Endothelial cell (in vitro differentiated cells): ENCODE results near the gene LRP1B. TPM values are rescaled to one million over a fixed set of nuclear protein-coding genes. Genes with fewer than 3 reads are reported as not detected.

ENCODE experiments used
- DNase-seq: peaks from one replicate; pipeline ENCODE4 v3.0.0; 2021; ENCODE audit warnings: low spot score
- H3K27ac Mint-ChIP-seq: one replicate; pipeline ENCODE4 v1.8.0; 2021; ENCODE audit warnings: mixed read lengths, inconsistent platforms; ENCODE audit not compliant: unreplicated experiment
- H3K27me3 Mint-ChIP-seq: one replicate; pipeline ENCODE4 v1.8.0; 2021; ENCODE audit warnings: mild to moderate bottlenecking, moderate library complexity, mixed read lengths, inconsistent platforms; ENCODE audit not compliant: unreplicated experiment
- H3K36me3 Mint-ChIP-seq: one replicate; pipeline ENCODE4 v1.8.0; 2021; ENCODE audit warnings: mild to moderate bottlenecking, low read depth, mixed read lengths, inconsistent platforms; ENCODE audit not compliant: unreplicated experiment
- H3K4me1 Mint-ChIP-seq: one replicate; pipeline ENCODE4 v1.8.0; 2021; ENCODE audit warnings: mild to moderate bottlenecking, mixed read lengths, inconsistent platforms; ENCODE audit not compliant: unreplicated experiment
- H3K4me3 Mint-ChIP-seq: one replicate; pipeline ENCODE4 v1.8.0; 2021; ENCODE audit warnings: mild to moderate bottlenecking, mixed read lengths, inconsistent platforms; ENCODE audit not compliant: unreplicated experiment
- H3K9me3 Mint-ChIP-seq: one replicate; pipeline ENCODE4 v1.8.0; 2021; ENCODE audit warnings: mixed read lengths, inconsistent platforms; ENCODE audit not compliant: unreplicated experiment
- total RNA-seq: library from RNA; stranded (reverse); fragmentation: NEBNext Ultra II Directional; extraction: Animal tissue kit (Norgen Biotek cat#: 25700); gene quantifications from one replicate; pipeline ENCODE4 v1.2.1, GENCODE V29; 2021; ENCODE audit not compliant: unreplicated experiment
- TF ChIP-seq, protein P1 (sequence below): fragments of 200-600 bp; sonication (generic); IDR thresholded peaks from one replicate; pipeline ENCODE4 v1.5.0; 2021; ENCODE audit warnings: antibody characterized with exemption; ENCODE audit not compliant: unreplicated experiment

Gene LRP1B
- total RNA-seq, 1 donor from 2014 or later, result 1.4 TPM

DNA sequence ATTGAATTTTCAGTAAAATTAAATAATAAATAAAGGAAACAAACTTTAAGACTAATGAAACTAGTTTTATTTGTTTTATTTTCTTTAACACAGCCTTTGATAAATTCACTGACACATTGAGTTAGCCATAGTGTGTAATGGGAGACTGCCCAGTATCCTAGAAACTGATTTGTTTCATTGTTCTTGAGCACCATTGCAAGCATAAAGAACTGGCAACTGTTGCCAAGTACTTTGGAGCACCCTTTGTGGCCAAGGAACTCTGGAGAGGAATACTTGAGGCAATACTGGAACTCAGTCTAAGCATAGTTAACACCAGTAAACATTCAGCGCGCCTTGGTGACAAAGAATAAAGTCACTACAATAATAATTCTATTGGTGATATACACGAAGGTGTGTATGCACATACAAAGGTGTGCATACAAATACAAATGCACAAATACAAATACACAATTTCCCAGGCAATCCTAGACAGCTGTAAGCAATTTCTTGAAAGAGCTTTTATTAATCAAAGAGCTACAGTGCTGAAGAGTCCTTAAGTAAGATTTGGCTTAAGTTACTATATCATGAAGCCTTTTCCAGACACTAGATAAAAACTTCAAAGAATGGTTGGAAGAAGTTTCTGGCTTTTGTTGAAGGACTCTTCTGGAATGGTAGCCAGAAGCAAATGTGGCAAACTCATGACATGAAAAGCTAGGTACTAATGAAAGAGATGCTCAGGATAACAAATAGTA lies 1371.2 kb downstream of the LRP1B start:
- H3K4me1 Mint-ChIP-seq, result no peaks in the 10 kb centered on the region

DNA sequence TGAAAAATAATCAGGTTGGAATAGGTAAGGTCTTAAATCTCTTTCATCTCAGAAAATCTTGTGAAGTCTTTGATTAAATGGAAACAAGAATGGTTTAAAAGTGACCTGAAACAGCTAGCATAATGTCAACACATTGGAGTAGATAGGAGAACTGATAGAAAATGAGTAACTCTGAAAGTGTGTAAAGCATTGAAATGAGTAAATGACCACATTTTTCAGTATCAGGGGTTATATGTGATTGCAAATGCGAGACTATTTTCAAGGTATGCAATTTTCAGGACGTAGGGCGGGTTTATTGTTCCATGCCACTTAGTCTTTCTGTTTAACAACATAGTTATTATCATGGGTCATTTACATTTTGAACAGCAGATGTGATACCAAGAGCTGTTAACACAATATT lies 1383.2 kb downstream of the LRP1B start:
- Mint-ChIP-seq H3K4me3 (no peak overlapping the region), H3K27ac (no peak overlapping the region), H3K4me1 (no peaks in the 10 kb centered on the region), H3K27me3 (no peaks in the 10 kb centered on the region), H3K9me3 (no peaks in the 10 kb centered on the region), H3K36me3 (no peaks in the 10 kb centered on the region)
- DNase-seq, result no peak
- TF ChIP-seq, protein P1, sequence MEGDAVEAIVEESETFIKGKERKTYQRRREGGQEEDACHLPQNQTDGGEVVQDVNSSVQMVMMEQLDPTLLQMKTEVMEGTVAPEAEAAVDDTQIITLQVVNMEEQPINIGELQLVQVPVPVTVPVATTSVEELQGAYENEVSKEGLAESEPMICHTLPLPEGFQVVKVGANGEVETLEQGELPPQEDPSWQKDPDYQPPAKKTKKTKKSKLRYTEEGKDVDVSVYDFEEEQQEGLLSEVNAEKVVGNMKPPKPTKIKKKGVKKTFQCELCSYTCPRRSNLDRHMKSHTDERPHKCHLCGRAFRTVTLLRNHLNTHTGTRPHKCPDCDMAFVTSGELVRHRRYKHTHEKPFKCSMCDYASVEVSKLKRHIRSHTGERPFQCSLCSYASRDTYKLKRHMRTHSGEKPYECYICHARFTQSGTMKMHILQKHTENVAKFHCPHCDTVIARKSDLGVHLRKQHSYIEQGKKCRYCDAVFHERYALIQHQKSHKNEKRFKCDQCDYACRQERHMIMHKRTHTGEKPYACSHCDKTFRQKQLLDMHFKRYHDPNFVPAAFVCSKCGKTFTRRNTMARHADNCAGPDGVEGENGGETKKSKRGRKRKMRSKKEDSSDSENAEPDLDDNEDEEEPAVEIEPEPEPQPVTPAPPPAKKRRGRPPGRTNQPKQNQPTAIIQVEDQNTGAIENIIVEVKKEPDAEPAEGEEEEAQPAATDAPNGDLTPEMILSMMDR, result no peak

More for the DNA sequence above, 1371.2 kb downstream of the LRP1B start:
- TF ChIP-seq, protein P1, result no peak
- no peaks in the 10 kb centered on the region for H3K27me3 Mint-ChIP-seq
- H3K36me3 Mint-ChIP-seq, result no peaks in the 10 kb centered on the region
- DNase-seq, result no peak
- H3K9me3 Mint-ChIP-seq, result no peaks in the 10 kb centered on the region
- no peak overlapping the region for H3K4me3 Mint-ChIP-seq
- H3K27ac Mint-ChIP-seq, result no peak overlapping the region

DNA sequence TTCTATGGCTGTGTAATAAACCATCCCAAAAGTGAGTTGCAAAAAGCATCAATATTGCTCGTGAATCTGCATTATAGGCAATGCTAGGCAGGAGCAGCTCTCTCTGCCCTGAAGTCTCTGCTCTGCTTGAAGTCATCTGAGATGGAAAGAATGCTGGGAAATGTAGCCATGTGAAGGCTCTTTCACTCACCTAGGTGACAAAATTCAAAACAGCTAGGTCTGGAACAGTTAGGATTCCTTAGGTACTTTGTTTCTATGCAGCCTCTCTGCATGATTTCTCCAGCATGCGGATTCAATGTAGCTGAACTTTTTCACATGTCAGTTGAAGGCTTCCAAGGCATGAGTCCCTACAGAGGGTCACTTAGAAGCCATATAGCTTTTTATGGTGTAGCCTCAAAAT lies 1383.7 kb downstream of the LRP1B start:
- Mint-ChIP-seq H3K9me3 (no peaks in the 10 kb centered on the region), H3K4me3 (no peak overlapping the region), H3K36me3 (no peaks in the 10 kb centered on the region), H3K4me1 (no peaks in the 10 kb centered on the region), H3K27me3 (no peaks in the 10 kb centered on the region), H3K27ac (no peak overlapping the region)
- TF ChIP-seq, protein P1, result no peak
- no peak for DNase-seq

DNA sequence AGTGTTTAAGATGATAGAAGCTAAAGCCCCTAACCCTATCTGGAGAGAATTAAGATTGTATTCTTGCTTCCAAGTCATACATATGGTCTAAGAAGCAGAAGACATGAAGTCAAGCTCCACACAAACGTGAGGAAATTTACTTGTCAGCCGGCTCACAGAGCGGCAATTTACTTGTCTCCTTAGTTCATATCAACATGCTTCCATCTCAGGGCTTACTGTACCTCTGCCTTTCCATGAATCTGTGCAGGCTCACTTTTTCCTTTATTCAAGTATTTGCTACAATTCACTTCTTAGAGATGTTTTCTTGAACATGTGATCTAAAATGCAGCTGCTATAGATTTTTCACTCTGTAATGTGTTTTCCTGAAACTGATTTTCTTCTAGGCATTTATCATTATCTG lies 1386.4 kb downstream of the LRP1B start:
- no peaks in the 10 kb centered on the region for H3K4me1 Mint-ChIP-seq
- H3K27ac Mint-ChIP-seq, result no peak overlapping the region
- no peak overlapping the region for H3K4me3 Mint-ChIP-seq

DNA sequence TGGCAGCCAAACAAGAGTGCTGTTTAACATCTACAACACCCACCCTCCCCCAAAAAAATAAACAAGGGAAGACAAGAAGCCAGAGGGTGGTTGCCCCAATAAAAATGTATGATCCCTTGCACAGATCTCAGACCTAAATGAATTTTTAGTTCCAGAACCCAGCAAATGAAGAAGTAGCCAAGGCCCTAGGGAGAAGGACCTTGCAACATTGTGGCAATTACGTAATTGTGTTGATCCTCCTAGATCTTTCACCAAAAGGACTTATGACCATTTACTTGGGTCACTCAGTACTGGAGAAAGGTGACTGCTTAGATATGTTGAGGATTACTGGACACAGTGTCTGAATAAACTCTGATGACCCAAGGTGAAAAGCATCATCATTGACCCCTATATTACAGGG lies 1393.8 kb downstream of the LRP1B start:
- H3K9me3 Mint-ChIP-seq, result no peaks in the 10 kb centered on the region
- no peak for DNase-seq
- no peaks in the 10 kb centered on the region for H3K4me1 Mint-ChIP-seq
- TF ChIP-seq, protein P1, result no peak
- no peaks in the 10 kb centered on the region for H3K36me3 Mint-ChIP-seq
- H3K27me3 Mint-ChIP-seq, result no peaks in the 10 kb centered on the region
- no peak overlapping the region for H3K4me3 Mint-ChIP-seq
- H3K27ac Mint-ChIP-seq, result no peak overlapping the region

More for the DNA sequence above, 1386.4 kb downstream of the LRP1B start:
- Mint-ChIP-seq H3K36me3 (no peaks in the 10 kb centered on the region), H3K27me3 (no peaks in the 10 kb centered on the region), H3K9me3 (no peaks in the 10 kb centered on the region)
- DNase-seq, result no peak
- TF ChIP-seq, protein P1, result no peak
